Measurements from ENCODE around the gene TAS2R9. TPM values are rescaled to one million over a fixed set of nuclear protein-coding genes. Genes with fewer than 3 reads are reported as not detected.

The TAS2R9 gene
- 0.26 and 0.29 TPM in 2 replicates for total RNA-seq
- long read RNA-seq = 0 reads

DNA sequence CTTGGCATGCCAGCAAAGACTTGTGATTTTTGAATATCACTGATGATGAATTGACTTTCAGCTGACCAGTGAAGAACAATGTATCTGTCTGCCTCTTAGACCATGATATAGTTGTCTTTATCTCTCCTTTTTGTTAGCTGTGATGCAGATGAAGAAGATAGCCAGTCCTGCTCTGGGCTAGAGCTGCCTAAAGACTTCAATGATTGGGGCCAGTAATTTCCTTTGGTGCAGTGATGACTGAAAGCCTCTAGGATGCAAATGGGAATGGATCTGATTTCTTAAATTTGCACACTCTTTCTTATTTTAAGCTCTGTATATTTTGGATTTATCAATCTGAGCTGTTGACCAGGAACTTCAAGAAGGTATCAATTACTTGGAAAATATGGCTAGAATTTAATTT, at the start of gene TAS2R9:
TSS of gene TAS2R9 (minus strand) at position 101 of the 400 bp plus-strand sequence. CDS start at position 8, 93 bp downstream.
- TF ChIP-seq, protein P1, sequence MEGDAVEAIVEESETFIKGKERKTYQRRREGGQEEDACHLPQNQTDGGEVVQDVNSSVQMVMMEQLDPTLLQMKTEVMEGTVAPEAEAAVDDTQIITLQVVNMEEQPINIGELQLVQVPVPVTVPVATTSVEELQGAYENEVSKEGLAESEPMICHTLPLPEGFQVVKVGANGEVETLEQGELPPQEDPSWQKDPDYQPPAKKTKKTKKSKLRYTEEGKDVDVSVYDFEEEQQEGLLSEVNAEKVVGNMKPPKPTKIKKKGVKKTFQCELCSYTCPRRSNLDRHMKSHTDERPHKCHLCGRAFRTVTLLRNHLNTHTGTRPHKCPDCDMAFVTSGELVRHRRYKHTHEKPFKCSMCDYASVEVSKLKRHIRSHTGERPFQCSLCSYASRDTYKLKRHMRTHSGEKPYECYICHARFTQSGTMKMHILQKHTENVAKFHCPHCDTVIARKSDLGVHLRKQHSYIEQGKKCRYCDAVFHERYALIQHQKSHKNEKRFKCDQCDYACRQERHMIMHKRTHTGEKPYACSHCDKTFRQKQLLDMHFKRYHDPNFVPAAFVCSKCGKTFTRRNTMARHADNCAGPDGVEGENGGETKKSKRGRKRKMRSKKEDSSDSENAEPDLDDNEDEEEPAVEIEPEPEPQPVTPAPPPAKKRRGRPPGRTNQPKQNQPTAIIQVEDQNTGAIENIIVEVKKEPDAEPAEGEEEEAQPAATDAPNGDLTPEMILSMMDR (IDR thresholded peaks at IDR 0.05; ENCODE audit: unreplicated experiment) = no peak
- no peak for DNase-seq (ENCODE audit: low spot score, unreplicated experiment)
- Mint-ChIP-seq H3K36me3 (ENCODE audit: insufficient read depth) (no peaks in the 10 kb centered on the region), H3K4me3 (ENCODE audit: low read depth) (no peak within 1 kb of the TSS), H3K4me1 (ENCODE audit: low read depth) (peaks cover 33% of the 10 kb centered on the region), H3K27ac (no peak within 1 kb of the TSS), H3K27me3 (peaks cover 49% of the 10 kb centered on the region), H3K9me3 (ENCODE audit: low read depth) (no peaks in the 10 kb centered on the region)

- H3K27me3 Mint-ChIP-seq = no peaks in the 10 kb centered on the region
- DNase-seq (ENCODE audit: low spot score, unreplicated experiment) = no peak
- TF ChIP-seq, protein P1 (IDR thresholded peaks at IDR 0.05; ENCODE audit: unreplicated experiment) = no peak
- H3K9me3 Mint-ChIP-seq (ENCODE audit: low read depth) = peaks cover 39% of the 10 kb centered on the region
- no peaks in the 10 kb centered on the region for H3K4me1 Mint-ChIP-seq (ENCODE audit: low read depth)
- H3K27ac Mint-ChIP-seq = no peak overlapping the region
- H3K36me3 Mint-ChIP-seq (ENCODE audit: insufficient read depth) = peaks cover 47% of the 10 kb centered on the region
- H3K4me3 Mint-ChIP-seq (ENCODE audit: low read depth) = no peak overlapping the region
These were observed 45.8 kb upstream of the TAS2R9 start for GRCh38 chr12:10855807-10856206.

- Mint-ChIP-seq H3K4me3 (ENCODE audit: low read depth) (no peak overlapping the region), H3K27ac (no peak overlapping the region), H3K9me3 (ENCODE audit: low read depth) (peaks cover 29% of the 10 kb centered on the region), H3K36me3 (ENCODE audit: insufficient read depth) (peaks cover 37% of the 10 kb centered on the region), H3K27me3 (no peaks in the 10 kb centered on the region), H3K4me1 (ENCODE audit: low read depth) (no peaks in the 10 kb centered on the region)
- DNase-seq (ENCODE audit: low spot score, unreplicated experiment) = no peak
- TF ChIP-seq, protein P1 (IDR thresholded peaks at IDR 0.05; ENCODE audit: unreplicated experiment) = no peak
These were observed 43.8 kb upstream of the TAS2R9 start for GRCh38 chr12:10853776-10854175.

DNA sequence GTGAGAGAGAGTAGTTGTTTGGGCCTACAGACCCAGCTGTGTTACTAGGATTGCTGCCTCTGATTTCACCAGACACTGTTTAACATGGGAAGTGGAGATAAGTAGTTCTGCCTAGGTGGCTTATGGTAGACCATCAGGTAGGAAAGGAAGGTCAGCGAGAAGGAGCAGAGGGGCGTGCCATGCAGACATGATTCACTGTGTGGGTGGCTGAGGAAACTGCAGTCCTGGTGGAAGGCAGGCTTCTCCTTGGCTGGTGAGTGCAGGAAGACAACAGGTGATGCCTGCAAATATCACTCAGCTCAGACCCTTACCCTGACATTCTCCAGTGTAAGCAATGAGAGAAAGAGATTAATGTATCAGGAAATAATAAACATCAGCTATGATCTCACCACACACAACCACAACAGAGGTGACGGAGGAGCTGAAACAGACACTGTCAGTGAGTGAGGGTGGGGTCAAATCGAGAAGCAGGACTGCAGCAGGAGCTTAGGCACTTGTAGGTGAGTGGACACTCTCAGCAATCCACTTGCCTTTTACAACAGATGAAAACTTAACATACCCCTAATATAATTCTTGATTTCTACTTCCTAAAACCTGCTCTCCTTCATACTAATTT, 41.4 kb upstream of the TAS2R9 start:
- H3K4me3 Mint-ChIP-seq (ENCODE audit: low read depth) = no peak overlapping the region
- peaks cover 6% of the 10 kb centered on the region for H3K9me3 Mint-ChIP-seq (ENCODE audit: low read depth)
- TF ChIP-seq, protein P1 (IDR thresholded peaks at IDR 0.05; ENCODE audit: unreplicated experiment) = no peak
- no peaks in the 10 kb centered on the region for H3K27me3 Mint-ChIP-seq
- H3K36me3 Mint-ChIP-seq (ENCODE audit: insufficient read depth) = peaks cover 24% of the 10 kb centered on the region
- no peaks in the 10 kb centered on the region for H3K4me1 Mint-ChIP-seq (ENCODE audit: low read depth)
- DNase-seq (ENCODE audit: low spot score, unreplicated experiment) = no peak
- H3K27ac Mint-ChIP-seq = no peak overlapping the region

GRCh38 chr12:10849425-10849878, 39.5 kb upstream of the TAS2R9 start, which contains the start of gene PRR4:
Gene PRR4, minus strand, starts transcription at chr12:10849475. Its CDS starts 38 bp downstream, at chr12:10849437.
- H3K36me3 Mint-ChIP-seq (ENCODE audit: insufficient read depth) = peaks cover 17% of the 10 kb centered on the region
- no peak within 1 kb of the TSS for H3K27ac Mint-ChIP-seq
- no peak within 1 kb of the TSS for H3K4me3 Mint-ChIP-seq (ENCODE audit: low read depth)
- no peaks in the 10 kb centered on the region for H3K4me1 Mint-ChIP-seq (ENCODE audit: low read depth)
- H3K27me3 Mint-ChIP-seq = no peaks in the 10 kb centered on the region
- DNase-seq (ENCODE audit: low spot score, unreplicated experiment) = no peak
- no peaks in the 10 kb centered on the region for H3K9me3 Mint-ChIP-seq (ENCODE audit: low read depth)
- TF ChIP-seq, protein P1 (IDR thresholded peaks at IDR 0.05; ENCODE audit: unreplicated experiment) = no peak
